ENCODE results near the gene IMMP2L. TPM values are rescaled to one million over a fixed set of nuclear protein-coding genes. Genes with fewer than 3 reads are reported as not detected.

IMMP2L gene
- total and polyA plus RNA-seq, 2 of the 4 experiments (the other 2 are of a cell fraction): 5.8 to 9.3 TPM

GRCh38 chr7:110827936-110828335 lies 734.4 kb downstream of the IMMP2L start:
- no peaks in the 10 kb centered on the region for H3K9me1 ChIP-seq (ENCODE audit: insufficient read depth, low read length)
- no peak overlapping the region for H3K23ac ChIP-seq (ENCODE audit: low read depth, low read length)
- no TSS peak for BruUV-seq (replicated peaks)
- dilution Hi-C loops (cut with HindIII; ENCODE audit: low sequenced_read_pairs, unreplicated experiment) (no loop called here), intact Hi-C loops (cut with micrococcal nuclease) (no loop called here), in situ Hi-C loops (cut with MboI; ENCODE audit: low sequenced_read_pairs) (no loop called here)
- H2BK5ac ChIP-seq (ENCODE audit: low read depth, low read length, poor library complexity, severe bottlenecking): no peak overlapping the region
- no peaks in the 10 kb centered on the region for H3K36me3 ChIP-seq (ENCODE audit: control insufficient read depth, insufficient read depth, low read length)
- no peak overlapping the region for H3K14ac ChIP-seq (replicated peaks; ENCODE audit: low read depth, low read length)
- TF ChIP-seq SMC3 (IDR thresholded peaks at IDR 0.05; ENCODE audit: low read depth, low read length) (no peak), MAZ (IDR thresholded peaks at IDR 0.05; ENCODE audit: borderline replicate concordance, low read depth, low read length) (no peak), NFE2L2 (IDR thresholded peaks at IDR 0.05; ENCODE audit: low read depth, low read length) (no peak), ELK1 (IDR thresholded peaks at IDR 0.05; ENCODE audit: borderline replicate concordance, low read depth, low read length) (no peak), RCOR1 (IDR thresholded peaks at IDR 0.05; ENCODE audit: insufficient replicate concordance, low read length) (no peak), USF2 (IDR thresholded peaks at IDR 0.05; ENCODE audit: low read depth, low read length) (no peak)
- H3K9me3 ChIP-seq (ENCODE audit: control insufficient read depth, insufficient read depth, low read length): no peaks in the 10 kb centered on the region
- CTCF ChIA-PET: no interaction called here
- no peak overlapping the region for H3K27ac ChIP-seq (ENCODE audit: insufficient read depth, low read length)
- no peak overlapping the region for H3K56ac ChIP-seq (ENCODE audit: extremely low read depth, insufficient read depth, low read length)
- H2BK20ac ChIP-seq (ENCODE audit: low read depth, low read length): no peak overlapping the region
- H3K9ac ChIP-seq (ENCODE audit: low read depth, low read length): no peak overlapping the region
- no peak overlapping the region for H4K8ac ChIP-seq (ENCODE audit: low read depth in 2 of 2, low read length in 2 of 2)
- no peak for DNase-seq
- no peak overlapping the region for H2BK15ac ChIP-seq (ENCODE audit: low read depth, low read length)
- H2AK5ac ChIP-seq (ENCODE audit: low read depth, low read length): no peak overlapping the region
- H4K5ac ChIP-seq (ENCODE audit: low read depth, low read length): no peak overlapping the region
- H4K91ac ChIP-seq (ENCODE audit: insufficient read depth, low read depth, low read length): no peak overlapping the region
- H4K20me1 ChIP-seq (ENCODE audit: insufficient read depth, low read length): no peaks in the 10 kb centered on the region
- H3K4me2 ChIP-seq (ENCODE audit: low read depth, low read length): no peak overlapping the region
- H2AFZ ChIP-seq (replicated peaks; ENCODE audit: low read length, poor library complexity): no peak overlapping the region
- no peak overlapping the region for H3K4ac ChIP-seq (ENCODE audit: low read depth, low read length)
- H3K4me1 ChIP-seq (ENCODE audit: control insufficient read depth, insufficient read depth, low read length): no peaks in the 10 kb centered on the region
- no peak for ATAC-seq (ENCODE audit: low read depth)
- no peak overlapping the region for H3K4me3 ChIP-seq (ENCODE audit: insufficient read depth, low read depth, low read length)
- H3K79me1 ChIP-seq (ENCODE audit: low read depth in 1 of 2, low read length in 2 of 2): no peaks in the 10 kb centered on the region
- H2AK9ac ChIP-seq (replicated peaks; ENCODE audit: low read depth, low read length, poor library complexity): no peak overlapping the region
- H3K27me3 ChIP-seq (ENCODE audit: control insufficient read depth, insufficient read depth, low read length): no peaks in the 10 kb centered on the region
- no peak overlapping the region for H3K18ac ChIP-seq (ENCODE audit: low read depth, low read length)
- WGBS, 2 experiments (ENCODE audit: extremely low coverage in 2 of 2, insufficient read length in 1 of 2): no CpG with 5 or more reads among the region's 2 CpGs
- H2BK120ac ChIP-seq (ENCODE audit: low read depth, low read length): no peak overlapping the region
- POLR2A ChIA-PET (ENCODE audit: unreplicated experiment): no interaction called here
